Cardiac atrium fibroblast (primary cell): ENCODE data around the gene CSPG4. TPM values are rescaled to one million over a fixed set of nuclear protein-coding genes. Genes with fewer than 3 reads are reported as not detected.

Source experiments
- total RNA-seq: library from RNA; depleted of rRNA; stranded (reverse); fragments of >200 nt; gene quantifications from 2 replicates; pipeline ENCODE4 v1.2.3, GENCODE V29; 2015

The CSPG4 gene, protein sequence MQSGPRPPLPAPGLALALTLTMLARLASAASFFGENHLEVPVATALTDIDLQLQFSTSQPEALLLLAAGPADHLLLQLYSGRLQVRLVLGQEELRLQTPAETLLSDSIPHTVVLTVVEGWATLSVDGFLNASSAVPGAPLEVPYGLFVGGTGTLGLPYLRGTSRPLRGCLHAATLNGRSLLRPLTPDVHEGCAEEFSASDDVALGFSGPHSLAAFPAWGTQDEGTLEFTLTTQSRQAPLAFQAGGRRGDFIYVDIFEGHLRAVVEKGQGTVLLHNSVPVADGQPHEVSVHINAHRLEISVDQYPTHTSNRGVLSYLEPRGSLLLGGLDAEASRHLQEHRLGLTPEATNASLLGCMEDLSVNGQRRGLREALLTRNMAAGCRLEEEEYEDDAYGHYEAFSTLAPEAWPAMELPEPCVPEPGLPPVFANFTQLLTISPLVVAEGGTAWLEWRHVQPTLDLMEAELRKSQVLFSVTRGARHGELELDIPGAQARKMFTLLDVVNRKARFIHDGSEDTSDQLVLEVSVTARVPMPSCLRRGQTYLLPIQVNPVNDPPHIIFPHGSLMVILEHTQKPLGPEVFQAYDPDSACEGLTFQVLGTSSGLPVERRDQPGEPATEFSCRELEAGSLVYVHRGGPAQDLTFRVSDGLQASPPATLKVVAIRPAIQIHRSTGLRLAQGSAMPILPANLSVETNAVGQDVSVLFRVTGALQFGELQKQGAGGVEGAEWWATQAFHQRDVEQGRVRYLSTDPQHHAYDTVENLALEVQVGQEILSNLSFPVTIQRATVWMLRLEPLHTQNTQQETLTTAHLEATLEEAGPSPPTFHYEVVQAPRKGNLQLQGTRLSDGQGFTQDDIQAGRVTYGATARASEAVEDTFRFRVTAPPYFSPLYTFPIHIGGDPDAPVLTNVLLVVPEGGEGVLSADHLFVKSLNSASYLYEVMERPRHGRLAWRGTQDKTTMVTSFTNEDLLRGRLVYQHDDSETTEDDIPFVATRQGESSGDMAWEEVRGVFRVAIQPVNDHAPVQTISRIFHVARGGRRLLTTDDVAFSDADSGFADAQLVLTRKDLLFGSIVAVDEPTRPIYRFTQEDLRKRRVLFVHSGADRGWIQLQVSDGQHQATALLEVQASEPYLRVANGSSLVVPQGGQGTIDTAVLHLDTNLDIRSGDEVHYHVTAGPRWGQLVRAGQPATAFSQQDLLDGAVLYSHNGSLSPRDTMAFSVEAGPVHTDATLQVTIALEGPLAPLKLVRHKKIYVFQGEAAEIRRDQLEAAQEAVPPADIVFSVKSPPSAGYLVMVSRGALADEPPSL (N-terminal part only)
- total RNA-seq, result 16.2 TPM in 2 replicates

GRCh38 chr15:75712668-75713337 lies at the start of gene CSPG4:
TSS of gene CSPG4 (minus strand) at chr15:75712848. CDS start at chr15:75712755, 93 bp downstream.

DNA sequence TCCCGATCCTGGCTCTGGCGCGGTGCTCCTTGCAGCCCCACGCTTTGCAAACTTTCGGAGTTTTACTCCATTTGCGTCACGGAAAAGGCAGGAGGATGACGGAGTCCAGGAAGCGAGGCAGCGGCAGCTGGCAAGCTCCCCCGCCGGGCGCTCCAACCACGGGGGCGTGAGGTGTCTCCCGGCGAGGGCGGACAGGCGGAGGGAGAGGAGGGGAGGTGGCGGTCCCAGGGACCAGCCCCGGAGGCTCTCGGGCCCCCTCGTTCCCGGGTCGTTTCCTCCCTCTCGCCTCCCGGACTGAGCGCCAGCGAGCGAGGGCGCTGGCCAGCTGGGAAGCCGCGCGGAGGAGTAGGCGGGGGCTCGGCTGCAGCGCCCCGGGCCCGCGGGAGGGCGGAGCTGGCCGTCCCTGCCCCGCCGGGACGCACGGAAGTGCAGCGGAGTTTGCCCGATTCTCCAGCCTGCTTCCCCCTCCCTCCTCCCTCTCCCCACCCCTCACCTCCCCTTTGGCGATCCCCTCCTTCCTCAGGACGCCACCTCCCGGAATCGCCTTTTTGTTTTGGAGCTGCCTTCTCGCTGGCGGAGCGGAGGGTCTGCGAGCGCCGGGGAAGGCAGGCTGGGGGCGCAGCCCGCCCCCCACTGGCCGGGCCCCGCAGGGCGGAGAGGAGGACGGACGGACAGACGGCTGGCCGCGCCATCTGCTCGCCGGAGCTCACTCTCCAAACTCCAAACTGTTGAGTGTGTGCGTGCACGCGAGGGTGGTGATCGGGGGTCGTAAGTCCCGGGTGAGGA lies 65.1 kb downstream of the CSPG4 start, which contains the start of gene SNX33:
SNX33 (plus strand) TSS at position 543 of the 786 bp plus-strand sequence. CDS start 1,191 bp downstream, outside the sequence.

DNA sequence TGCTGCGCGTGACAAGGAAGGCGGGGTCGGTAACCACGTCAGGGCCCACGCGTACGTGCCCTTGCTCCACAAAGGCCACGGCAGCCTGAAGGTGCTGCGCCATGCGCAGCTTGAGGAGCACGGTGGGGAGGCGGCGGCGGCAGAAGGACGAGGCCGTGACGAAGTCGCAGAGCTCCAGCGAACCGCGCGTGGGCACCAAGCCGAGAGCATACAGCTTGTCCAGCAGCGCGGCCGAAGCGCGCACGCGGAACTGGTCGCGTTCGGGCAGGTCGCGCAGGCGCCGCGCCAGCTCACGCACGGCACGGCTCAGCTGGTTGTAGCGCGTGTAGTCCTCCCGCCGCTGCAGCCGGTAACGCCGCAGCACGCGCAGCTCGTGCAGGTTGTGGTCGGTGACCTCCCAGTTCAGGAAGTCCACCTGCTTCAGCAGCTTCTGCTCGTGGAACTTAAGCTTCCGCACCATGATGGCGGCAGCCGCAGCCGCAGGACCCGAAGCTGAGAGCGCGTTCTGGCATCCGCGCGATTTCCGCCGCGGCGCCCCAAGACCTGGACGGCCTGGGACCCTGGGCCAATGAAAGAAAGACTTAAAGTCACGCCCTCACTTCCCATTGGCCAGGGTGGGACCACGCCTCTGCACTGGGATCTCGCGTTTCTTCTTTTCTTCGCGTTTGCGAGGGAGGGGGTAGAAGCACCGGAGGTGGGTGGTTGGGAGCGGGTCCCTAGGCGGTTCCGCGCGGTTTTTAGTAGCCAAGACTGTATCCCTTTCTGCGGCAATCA lies 72.8 kb downstream of the CSPG4 start, which contains the start of gene IMP3:
IMP3 (minus strand) TSS at position 516 of the 774 bp plus-strand sequence; CDS start at position 460, 56 bp downstream.

GRCh38 chr15:75625542-75626347 lies 86.9 kb downstream of the CSPG4 start, which contains the start of gene SNUPN:
TSS of gene SNUPN (minus strand) at chr15:75625725. CDS start at chr15:75621051, 4,674 bp downstream.

Other genes with a start within 250 kb of the CSPG4 start
- gene PTPN9, start 133.5 kb downstream of the CSPG4 start, total RNA-seq, result 22.2 and 24.0 TPM in 2 replicates
- 19.0 and 21.7 TPM in 2 replicates for gene SNUPN, start 87.1 kb downstream of the CSPG4 start, total RNA-seq
- 92.0 and 159 TPM in 2 replicates for gene IMP3, start 72.6 kb downstream of the CSPG4 start, total RNA-seq
- 36.1 and 36.6 TPM in 2 replicates for gene SNX33, start 64.9 kb downstream of the CSPG4 start, total RNA-seq
- gene UBE2Q2, start 130.6 kb upstream of the CSPG4 start, total RNA-seq, result 36.6 and 48.0 TPM in 2 replicates
- gene FBXO22, start 191.0 kb upstream of the CSPG4 start, total RNA-seq, result 19.7 and 20.7 TPM in 2 replicates